GM23338 (cell line): ENCODE data around the gene BCL2L12. TPM values are rescaled to one million over a fixed set of nuclear protein-coding genes. Genes with fewer than 3 reads are reported as not detected.
A peak's percentile ranks its signal among the peaks of the same experiment; 100 is the strongest.

Experiments used
- ATAC-seq: fragments of 200-7000 bp; cut with Tn5 transposase; 3 replicates; pipeline ENCODE4 v1.9.1; 2020
- DNase-seq: peaks from one replicate; pipeline ENCODE4 v3.0.0-alpha.2; 2015; ENCODE audit warnings: low spot score
- H2AFZ ChIP-seq: fragments of 200-600 bp; sonication (generic); 2 replicates; pipeline ENCODE4 v1.8.0; 2016; ENCODE audit warnings: antibody characterized with exemption, mild to moderate bottlenecking, moderate library complexity
- H3F3A ChIP-seq: fragments of 200-600 bp; sonication (generic); replicated peaks from 2 replicates; pipeline ENCODE4 v1.8.0; 2017; ENCODE audit warnings: antibody characterized with exemption, mixed run types, low read depth
- H3K27ac ChIP-seq: fragments of 200-600 bp; sonication (generic); 2 replicates; pipeline ENCODE4 v1.6.1; 2016; ENCODE audit warnings: low read depth
- H3K27me3 ChIP-seq: fragments of 200-600 bp; sonication (generic); 2 replicates; pipeline ENCODE4 v1.8.0; 2016; ENCODE audit warnings: mild to moderate bottlenecking, mixed run types, moderate library complexity; ENCODE audit not compliant: insufficient read depth
- H3K36me3 ChIP-seq: fragments of 200-600 bp; sonication (generic); 2 replicates; pipeline ENCODE4 v1.8.0; 2016; ENCODE audit warnings: mild to moderate bottlenecking; ENCODE audit not compliant: insufficient read depth
- H3K4me1 ChIP-seq: fragments of 200-600 bp; sonication (generic); 2 replicates; pipeline ENCODE4 v1.8.0; 2016; ENCODE audit warnings: mild to moderate bottlenecking, moderate library complexity; ENCODE audit not compliant: insufficient read depth
- H3K4me2 ChIP-seq: fragments of 200-600 bp; sonication (generic); 2 replicates; pipeline ENCODE4 v1.7.1; 2017; ENCODE audit warnings: mixed run types
- H3K4me3 ChIP-seq: fragments of 200-600 bp; sonication (generic); 2 replicates; pipeline ENCODE4 v1.6.1; 2016; ENCODE audit warnings: mixed run types
- H3K79me2 ChIP-seq: fragments of 200-600 bp; sonication (generic); replicated peaks from 2 replicates; pipeline ENCODE4 v1.8.0; 2017; ENCODE audit warnings: mild to moderate bottlenecking; ENCODE audit not compliant: insufficient read depth
- H3K9me2 ChIP-seq: fragments of 200-600 bp; sonication (generic); 2 replicates; pipeline ENCODE4 v1.8.0; 2017; ENCODE audit not compliant: insufficient read depth
- H4K20me1 ChIP-seq: fragments of 200-600 bp; sonication (generic); replicated peaks from 2 replicates; pipeline ENCODE4 v1.8.0; 2017; ENCODE audit warnings: mild to moderate bottlenecking; ENCODE audit not compliant: insufficient read depth
- H3K27ac Mint-ChIP-seq: 2 replicates; pipeline ENCODE4 v1.8.0; 2020; ENCODE audit warnings: inconsistent platforms, mild to moderate bottlenecking, moderate library complexity, mixed read lengths
- H3K27me3 Mint-ChIP-seq: 3 replicates; pipeline ENCODE4 v1.8.0; 2022; ENCODE audit warnings: low read depth, mild to moderate bottlenecking, moderate library complexity, mixed read lengths, inconsistent platforms; ENCODE audit not compliant: insufficient read depth, poor library complexity
- H3K36me3 Mint-ChIP-seq: 3 replicates; pipeline ENCODE4 v1.8.0; 2021; ENCODE audit warnings: low read depth, mild to moderate bottlenecking, inconsistent platforms, moderate library complexity, mixed read lengths
- H3K4me1 Mint-ChIP-seq: 3 replicates; pipeline ENCODE4 v1.8.0; 2020; ENCODE audit warnings: mild to moderate bottlenecking, inconsistent platforms, mixed read lengths
- H3K4me3 Mint-ChIP-seq: 3 replicates; pipeline ENCODE4 v1.8.0; 2021; ENCODE audit warnings: moderate library complexity, mild to moderate bottlenecking, inconsistent platforms, mixed read lengths
- H3K9me3 Mint-ChIP-seq: 3 replicates; pipeline ENCODE4 v1.8.0; 2020; ENCODE audit warnings: moderate library complexity, mild to moderate bottlenecking, inconsistent platforms, mixed read lengths
- CREB1 ChIP-seq: fragments of 250-450 bp; sonication (Bioruptor Pico); IDR thresholded peaks from 2 replicates; pipeline ENCODE4 v1.5.0; 2020; ENCODE audit warnings: low read depth, mild to moderate bottlenecking, moderate library complexity
- CTCF ChIP-seq, 2 experiments: fragments of 200-600 bp in 1 of 2; sonication (generic) in 1 of 2; conservative IDR thresholded peaks; 2 replicates each; pipeline versions ENCODE4 v1.5.1 to v1.6.1; 2016 to 2017; ENCODE audit warnings: antibody characterized with exemption in 2 of 2, low read depth in 2 of 2, mild to moderate bottlenecking in 2 of 2, moderate library complexity in 1 of 2
- ETS1 ChIP-seq: IDR thresholded peaks from 2 replicates; pipeline ENCODE4 v1.6.1; 2016; ENCODE audit warnings: antibody characterized with exemption
- EZH2 ChIP-seq: fragments of 200-600 bp; sonication (generic); IDR thresholded peaks from one replicate; pipeline ENCODE4 v1.8.0; 2017; ENCODE audit warnings: antibody characterized with exemption, mild to moderate bottlenecking, low read depth; ENCODE audit not compliant: unreplicated experiment
- EZH2phosphoT487 ChIP-seq: fragments of 200-600 bp; sonication (generic); IDR thresholded peaks from one replicate; pipeline ENCODE4 v1.8.1; 2018; ENCODE audit warnings: antibody characterized with exemption; ENCODE audit not compliant: unreplicated experiment
- JUNB ChIP-seq: IDR thresholded peaks from one replicate; pipeline ENCODE4 v1.6.1; 2016; ENCODE audit warnings: antibody characterized with exemption; ENCODE audit not compliant: unreplicated experiment
- NANOG ChIP-seq: IDR thresholded peaks from 2 replicates; pipeline ENCODE4 v1.6.1; 2016; ENCODE audit warnings: antibody characterized with exemption, borderline replicate concordance
- REST ChIP-seq: IDR thresholded peaks from one replicate; pipeline ENCODE4 v1.6.1; 2018; ENCODE audit warnings: antibody characterized with exemption; ENCODE audit not compliant: unreplicated experiment
- STAT1 ChIP-seq: IDR thresholded peaks from one replicate; pipeline ENCODE4 v1.6.1; 2016; ENCODE audit warnings: antibody characterized with exemption; ENCODE audit not compliant: unreplicated experiment
- ZNF114 ChIP-seq: fragments of 250-450 bp; sonication (Bioruptor Pico); IDR thresholded peaks from 2 replicates; pipeline ENCODE4 v1.5.0; 2020; ENCODE audit warnings: mild to moderate bottlenecking, moderate library complexity
- ZNF331 ChIP-seq: fragments of 250-450 bp; sonication (Bioruptor Pico); IDR thresholded peaks from 2 replicates; pipeline ENCODE4 v1.5.0; 2020; ENCODE audit warnings: low read depth, mild to moderate bottlenecking, moderate library complexity
- polyA plus RNA-seq: library from polyadenylated mRNA; unstranded; fragments of >200 nt; fragmentation: Nextera tagmentation; extraction: Ambion mirVana; gene quantifications from 2 replicates; pipeline ENCODE4 v1.2.1, GENCODE V29; 2016
- total RNA-seq: library from RNA; depleted of rRNA; stranded (reverse); fragments of >200 nt; shearing (Covaris generic); gene quantifications from 2 replicates; pipeline ENCODE4 v1.2.3, GENCODE V29; 2014

The BCL2L12 gene
- total and polyA plus RNA-seq, 2 experiments from 2014 or later: 61.3 to 102 TPM

GRCh38 chr19:49691243-49692146 is 25.8 kb downstream of the BCL2L12 start:
- Histone ChIP-seq H3K4me3 (peak overlapping the region; percentile 97), H3K4me2 (peak overlapping the region; percentile 99), H3K79me2 (peaks cover 8% of the 10 kb centered on the region), H3K27ac (no peak overlapping the region), H3K36me3 (no peaks in the 10 kb centered on the region), H3F3A (peaks cover 42% of the 10 kb centered on the region), H2AFZ (no peak overlapping the region), H4K20me1 (peaks cover 20% of the 10 kb centered on the region), H3K27me3 (no peaks in the 10 kb centered on the region), H3K9me2 (no peaks in the 10 kb centered on the region), H3K4me1 (peaks cover 25% of the 10 kb centered on the region)
- peaks cover 8% of the 10 kb centered on the region for H3K9me3 Mint-ChIP-seq
- peaks cover 37% of the 10 kb centered on the region for H3K36me3 Mint-ChIP-seq
- peak overlapping the region; percentile 95 for H3K27ac Mint-ChIP-seq
- peak; percentile 90 for DNase-seq
- no peak for TF ChIP-seq JUNB
- TF ChIP-seq REST: no peak
- TF ChIP-seq ZNF331 (CRISPR knock-in tag): no peak
- no peak for TF ChIP-seq EZH2
- no peak for TF ChIP-seq CTCF (conservative IDR thresholded peaks at IDR 0.05; ENCODE audit: low read depth in 2 of 2)
- TF ChIP-seq STAT1: no peak
- H3K27me3 Mint-ChIP-seq: peaks cover 31% of the 10 kb centered on the region
- H3K4me1 Mint-ChIP-seq: peaks cover 35% of the 10 kb centered on the region
- peak; percentile 34 for ATAC-seq
- peak overlapping the region; percentile 94 for H3K4me3 Mint-ChIP-seq

GRCh38 chr19:49692147-49692506 is 26.4 kb downstream of the BCL2L12 start:
- Histone ChIP-seq H3K4me3 (peak overlapping the region; percentile 97), H3K27me3 (no peaks in the 10 kb centered on the region), H3K36me3 (no peaks in the 10 kb centered on the region; the same call in 1 of the 2 replicates), H3K9me2 (no peaks in the 10 kb centered on the region), H3K4me2 (peak overlapping the region; percentile 99), H3F3A (peaks cover 39% of the 10 kb centered on the region), H4K20me1 (peaks cover 18% of the 10 kb centered on the region), H3K79me2 (peaks cover 8% of the 10 kb centered on the region), H2AFZ (no peak overlapping the region), H3K27ac (no peak overlapping the region), H3K4me1 (peaks cover 25% of the 10 kb centered on the region)
- Mint-ChIP-seq H3K27me3 (peaks cover 31% of the 10 kb centered on the region), H3K4me3 (peak overlapping the region; percentile 94), H3K9me3 (peaks cover 8% of the 10 kb centered on the region), H3K27ac (no peak overlapping the region; the same call in 1 of the 2 replicates), H3K36me3 (peaks cover 37% of the 10 kb centered on the region), H3K4me1 (peaks cover 32% of the 10 kb centered on the region)
- DNase-seq: no peak
- ATAC-seq: no peak
- TF ChIP-seq EZH2phosphoT487: no peak
- TF ChIP-seq STAT1: no peak
- TF ChIP-seq ZNF114 (CRISPR knock-in tag): no peak
- TF ChIP-seq EZH2: no peak
- TF ChIP-seq JUNB: no peak
- no peak for TF ChIP-seq ZNF331 (CRISPR knock-in tag)
- no peak for TF ChIP-seq REST
- no peak for TF ChIP-seq ETS1
- no peak for TF ChIP-seq NANOG
- no peak for TF ChIP-seq CREB1 (CRISPR knock-in tag)
